GM19328 (cell line): ENCODE measurements around the gene INHA.

ENCODE experiments used
- ATAC-seq: cut with Tn5 transposase; IDR thresholded peaks from one replicate; pipeline ENCODE4 v1.9.1; 2021; ENCODE audit warnings: mild to moderate bottlenecking, moderate library complexity; ENCODE audit not compliant: unreplicated experiment

INHA gene, protein sequence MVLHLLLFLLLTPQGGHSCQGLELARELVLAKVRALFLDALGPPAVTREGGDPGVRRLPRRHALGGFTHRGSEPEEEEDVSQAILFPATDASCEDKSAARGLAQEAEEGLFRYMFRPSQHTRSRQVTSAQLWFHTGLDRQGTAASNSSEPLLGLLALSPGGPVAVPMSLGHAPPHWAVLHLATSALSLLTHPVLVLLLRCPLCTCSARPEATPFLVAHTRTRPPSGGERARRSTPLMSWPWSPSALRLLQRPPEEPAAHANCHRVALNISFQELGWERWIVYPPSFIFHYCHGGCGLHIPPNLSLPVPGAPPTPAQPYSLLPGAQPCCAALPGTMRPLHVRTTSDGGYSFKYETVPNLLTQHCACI

DNA sequence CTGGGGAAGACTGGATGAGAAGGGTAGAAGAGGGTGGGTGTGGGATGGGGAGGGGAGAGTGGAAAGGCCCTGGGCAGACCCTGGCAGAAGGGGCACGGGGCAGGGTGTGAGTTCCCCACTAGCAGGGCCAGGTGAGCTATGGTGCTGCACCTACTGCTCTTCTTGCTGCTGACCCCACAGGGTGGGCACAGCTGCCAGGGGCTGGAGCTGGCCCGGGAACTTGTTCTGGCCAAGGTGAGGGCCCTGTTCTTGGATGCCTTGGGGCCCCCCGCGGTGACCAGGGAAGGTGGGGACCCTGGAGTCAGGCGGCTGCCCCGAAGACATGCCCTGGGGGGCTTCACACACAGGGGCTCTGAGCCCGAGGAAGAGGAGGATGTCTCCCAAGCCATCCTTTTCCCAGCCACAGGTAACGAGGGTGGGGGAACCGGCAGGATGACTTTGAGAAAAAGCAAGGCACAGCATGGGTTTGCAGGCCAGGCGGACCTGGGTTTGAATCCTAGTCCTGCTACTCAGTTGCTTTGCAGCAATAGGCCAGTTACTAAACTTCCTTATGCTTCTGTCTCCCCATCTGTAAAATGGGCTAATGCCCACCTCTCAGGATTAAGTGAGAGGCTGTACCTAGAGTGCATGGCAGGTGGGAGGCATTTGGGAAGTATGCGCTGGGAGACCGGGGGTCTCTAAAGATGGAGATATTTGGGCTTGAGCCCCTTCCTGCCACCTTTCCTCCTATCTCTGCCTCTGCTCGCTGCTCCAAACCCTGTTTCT lies at the start of gene INHA:
Gene INHA, plus strand, starts transcription at position 74 of the 765 bp plus-strand sequence. Its CDS starts 65 bp downstream, at position 139.
- no peak for ATAC-seq

DNA sequence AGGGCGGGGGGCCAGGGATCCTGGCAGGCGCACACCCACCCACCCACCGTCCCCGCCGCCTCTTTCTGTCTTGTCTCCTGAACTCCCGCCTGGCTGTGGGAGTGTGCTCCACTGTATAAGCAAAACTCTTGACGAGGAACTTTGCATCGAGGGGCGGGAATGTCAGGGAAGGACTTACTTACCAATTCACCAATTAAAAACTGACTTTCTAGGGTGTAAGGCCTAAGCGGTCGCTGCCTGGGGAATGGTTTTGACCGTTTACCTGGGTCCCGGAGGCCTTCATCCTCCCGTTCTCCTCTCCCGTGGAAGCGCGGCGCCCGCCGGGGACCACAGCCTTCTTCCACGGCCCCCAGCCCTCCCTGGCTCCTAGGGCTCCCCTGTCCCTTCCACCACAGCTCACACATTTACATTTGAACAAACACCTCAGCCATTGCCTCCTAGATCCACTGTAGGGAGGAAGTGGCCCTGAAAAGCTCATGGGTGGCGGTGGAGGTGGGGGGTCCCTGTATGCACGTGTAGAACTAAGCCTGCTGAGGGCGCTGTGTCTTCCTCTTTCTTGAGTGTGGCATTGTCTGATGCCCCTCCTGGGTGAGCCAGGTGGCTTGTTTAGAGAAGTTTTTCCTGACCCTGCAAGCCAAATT lies 49.0 kb upstream of the INHA start:
- no peak for ATAC-seq

DNA sequence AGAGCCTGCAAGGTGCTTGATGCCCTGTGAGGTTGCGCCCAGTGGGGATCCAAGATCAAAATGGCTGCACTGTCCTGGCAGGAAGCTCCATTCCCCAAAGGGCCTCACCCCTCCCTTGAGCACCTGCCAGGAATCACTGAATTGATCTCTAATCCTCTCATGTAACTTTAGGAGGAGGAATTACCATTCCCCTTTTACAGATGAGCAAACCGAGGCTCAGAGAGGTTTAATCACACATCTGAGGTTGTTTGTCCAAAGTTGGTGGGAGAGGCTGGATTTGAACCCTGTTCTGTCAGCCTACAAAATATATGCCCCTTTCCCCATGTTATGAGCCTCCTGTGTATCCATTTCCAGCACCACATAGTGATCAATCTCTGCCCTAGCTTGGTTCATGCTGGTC lies 47.3 kb upstream of the INHA start:
- no peak for ATAC-seq

DNA sequence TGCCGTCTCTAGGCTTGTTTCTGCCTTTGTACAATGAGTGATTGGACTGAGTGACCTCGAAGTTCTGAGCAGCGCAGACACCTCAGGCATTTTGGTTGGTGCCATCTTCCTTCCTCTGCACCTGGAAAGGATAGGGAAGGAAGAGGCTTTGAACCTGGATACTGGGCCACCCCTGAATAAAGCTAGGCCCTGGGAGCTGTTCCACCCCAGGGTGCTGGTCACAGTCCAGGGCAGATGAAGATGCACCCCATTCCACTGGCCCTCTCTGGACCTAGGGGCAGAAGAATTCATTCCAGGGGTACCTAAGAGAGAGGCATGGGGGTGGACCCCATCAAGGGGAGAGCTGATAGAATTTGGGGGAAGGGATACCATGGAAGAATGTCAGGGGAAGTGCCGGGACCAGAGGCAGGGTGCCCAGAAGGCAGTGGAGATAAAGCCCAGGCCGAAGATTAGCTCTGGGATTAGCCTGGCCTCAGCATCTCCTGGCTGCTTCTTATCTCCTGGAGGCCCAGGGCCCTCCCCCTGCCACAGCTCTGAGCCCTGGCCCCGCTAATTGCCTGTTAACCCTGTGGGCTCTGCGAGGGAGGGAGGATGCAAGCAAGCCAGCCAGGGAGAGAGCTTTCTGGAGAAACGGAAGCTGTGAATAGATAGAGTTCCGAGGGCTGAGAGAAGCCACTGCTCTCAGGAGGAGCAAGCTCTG lies 46.4 kb upstream of the INHA start:
- ATAC-seq, result no peak

DNA sequence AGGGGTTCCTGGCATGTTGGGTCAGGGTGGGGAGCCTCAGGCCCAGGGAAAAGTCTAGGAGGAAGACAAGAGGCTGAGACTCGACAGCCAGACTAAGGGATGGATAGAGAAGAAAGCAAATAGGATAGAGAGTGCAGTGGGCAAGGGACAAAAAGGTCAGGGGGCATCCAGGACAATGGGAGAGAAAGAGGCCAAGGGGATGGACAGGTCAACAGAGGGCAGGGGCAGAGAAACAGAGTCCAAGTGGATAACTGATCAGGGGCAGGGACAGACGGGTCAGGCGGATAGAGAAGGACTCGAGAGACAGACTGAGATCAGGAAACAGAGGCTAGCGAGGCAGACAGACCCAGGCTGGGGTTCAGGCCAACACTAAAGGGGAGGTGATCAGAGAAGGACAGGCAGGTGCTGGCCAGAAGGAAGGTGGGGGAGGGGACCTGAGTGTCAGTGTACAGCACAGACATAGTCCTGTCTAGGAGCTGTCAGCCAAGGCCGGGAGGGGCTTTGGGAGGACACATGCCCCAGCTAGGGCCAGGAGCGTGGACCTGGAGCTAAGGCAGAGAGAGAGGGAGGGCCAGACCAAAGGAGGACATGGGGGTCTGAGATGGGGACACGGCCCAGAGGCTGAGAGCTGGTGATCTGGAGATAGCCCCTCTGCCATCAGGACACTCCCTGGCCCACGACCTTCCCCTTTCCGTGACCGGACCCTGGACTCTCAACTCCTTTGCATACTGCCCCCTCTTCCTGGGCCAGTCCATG lies 45.6 kb upstream of the INHA start:
- ATAC-seq, result no peak

DNA sequence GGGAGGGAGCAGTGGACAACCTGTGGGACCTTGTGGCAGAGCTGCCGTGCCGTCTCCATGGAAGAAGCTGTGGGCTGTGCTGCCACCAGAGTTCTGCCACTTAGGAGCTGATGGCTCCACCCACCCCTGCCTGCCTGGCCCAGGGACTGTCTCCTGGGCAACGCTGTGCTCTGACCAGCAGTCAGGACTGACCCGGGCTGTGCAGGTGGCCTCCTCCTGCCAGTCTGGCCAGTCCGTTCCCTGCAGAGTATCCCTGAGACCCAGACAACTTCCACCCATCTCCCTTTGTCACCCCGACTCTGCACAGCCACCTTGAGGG lies 45.1 kb upstream of the INHA start:
- no peak for ATAC-seq

DNA sequence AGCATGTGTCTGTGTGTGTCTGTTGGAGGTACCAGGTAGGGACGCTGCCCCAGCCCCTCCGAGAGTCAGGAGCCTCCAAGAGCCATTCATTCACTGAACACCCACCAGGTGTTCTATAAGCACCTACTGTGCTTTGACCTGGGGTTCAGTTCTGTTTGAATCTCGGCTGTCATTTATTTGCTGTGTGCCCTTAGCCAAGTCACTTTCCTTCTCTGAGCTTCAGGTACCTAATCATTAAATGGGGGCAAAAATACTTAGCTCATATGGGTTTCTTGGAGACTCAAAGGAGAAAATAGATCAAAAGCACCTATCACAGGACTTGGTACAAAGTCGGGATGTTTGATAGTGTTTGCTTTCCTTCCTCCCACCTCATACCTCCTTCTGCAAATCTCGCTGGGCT lies 44.6 kb upstream of the INHA start:
- no peak for ATAC-seq

DNA sequence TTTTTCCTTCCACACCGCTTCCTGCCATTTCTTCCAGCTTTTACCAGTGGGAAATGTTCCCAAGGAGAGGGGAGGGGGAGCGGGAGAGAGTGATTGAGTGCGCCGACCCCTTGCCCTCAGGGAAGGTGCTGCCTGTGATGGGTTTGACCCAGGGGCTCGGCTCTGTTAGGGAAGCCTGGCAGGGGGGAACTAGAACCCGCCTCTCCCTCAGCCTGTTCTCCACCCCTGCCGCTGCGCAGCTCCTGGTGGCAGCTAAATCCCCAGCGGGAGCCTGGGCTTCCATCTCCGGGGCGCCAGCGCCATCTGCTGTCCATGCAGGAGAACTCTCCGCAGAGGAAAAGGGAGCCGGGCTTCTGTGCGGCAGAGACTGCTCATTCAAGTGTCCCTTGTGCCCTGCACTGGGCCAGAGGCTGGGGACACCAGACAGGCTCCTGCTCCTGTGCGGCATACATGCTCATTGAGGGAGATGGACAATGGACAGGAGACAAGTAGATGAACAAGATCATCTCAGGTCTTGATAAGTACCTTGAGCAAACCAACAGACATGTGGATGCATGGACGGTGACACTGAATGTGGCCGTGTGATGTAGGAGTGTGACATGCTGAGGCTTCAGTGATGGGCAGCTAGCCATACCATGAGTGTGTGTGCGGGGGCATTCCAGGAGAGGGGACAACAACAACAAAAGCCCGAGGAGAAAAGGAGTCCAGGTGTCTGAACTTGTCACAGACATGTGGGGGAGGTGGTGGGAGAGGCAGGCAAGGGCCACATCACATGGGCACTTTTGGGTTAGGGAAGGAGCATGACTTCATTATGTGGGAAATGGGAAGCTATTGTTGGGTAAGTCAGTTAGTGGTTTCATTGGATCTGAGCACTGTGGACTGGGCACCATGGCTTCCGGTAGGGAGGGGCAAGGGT lies 41.8 kb upstream of the INHA start:
- peak; percentile 71 for ATAC-seq

DNA sequence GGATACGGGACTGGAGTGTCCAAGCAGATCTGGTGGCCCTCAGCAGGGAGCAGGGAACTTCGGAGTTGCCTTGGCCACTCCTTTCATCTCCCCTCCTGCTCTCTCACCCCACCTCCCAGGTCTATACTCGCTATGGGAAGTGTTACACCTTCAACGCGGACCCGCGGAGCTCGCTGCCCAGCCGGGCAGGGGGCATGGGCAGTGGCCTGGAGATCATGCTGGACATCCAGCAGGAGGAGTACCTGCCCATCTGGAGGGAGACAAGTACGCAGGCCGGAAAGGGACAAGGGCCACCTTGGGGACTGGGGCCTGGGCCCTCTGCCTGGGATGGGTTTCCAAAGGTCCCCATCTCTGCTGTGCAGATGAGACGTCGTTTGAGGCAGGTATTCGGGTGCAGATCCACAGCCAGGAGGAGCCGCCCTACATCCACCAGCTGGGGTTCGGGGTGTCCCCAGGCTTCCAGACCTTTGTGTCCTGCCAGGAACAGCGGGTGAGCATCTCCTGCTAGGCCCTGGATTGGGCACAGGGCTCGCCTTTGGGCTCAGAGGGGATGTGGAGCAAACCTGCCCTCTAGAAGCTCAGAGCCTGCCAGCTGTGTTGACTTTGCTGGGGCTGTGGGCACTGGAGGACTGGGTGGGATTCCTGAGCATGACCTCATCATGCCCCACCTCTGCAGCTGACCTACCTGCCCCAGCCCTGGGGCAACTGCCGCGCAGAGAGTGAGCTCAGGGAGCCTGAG lies 40.3 kb upstream of the INHA start:
- ATAC-seq, result no peak

DNA sequence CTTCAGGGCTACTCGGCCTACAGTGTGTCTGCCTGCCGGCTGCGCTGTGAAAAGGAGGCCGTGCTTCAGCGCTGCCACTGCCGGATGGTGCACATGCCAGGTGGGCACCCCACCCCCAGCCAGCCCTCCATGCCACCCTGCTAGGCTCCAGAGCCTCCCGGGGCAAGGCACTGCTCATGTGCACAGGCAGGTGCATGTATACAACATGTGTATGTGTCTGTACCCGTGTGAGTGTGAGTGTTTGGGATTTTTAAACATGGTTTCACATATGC lies 39.8 kb upstream of the INHA start:
- ATAC-seq, result no peak

DNA sequence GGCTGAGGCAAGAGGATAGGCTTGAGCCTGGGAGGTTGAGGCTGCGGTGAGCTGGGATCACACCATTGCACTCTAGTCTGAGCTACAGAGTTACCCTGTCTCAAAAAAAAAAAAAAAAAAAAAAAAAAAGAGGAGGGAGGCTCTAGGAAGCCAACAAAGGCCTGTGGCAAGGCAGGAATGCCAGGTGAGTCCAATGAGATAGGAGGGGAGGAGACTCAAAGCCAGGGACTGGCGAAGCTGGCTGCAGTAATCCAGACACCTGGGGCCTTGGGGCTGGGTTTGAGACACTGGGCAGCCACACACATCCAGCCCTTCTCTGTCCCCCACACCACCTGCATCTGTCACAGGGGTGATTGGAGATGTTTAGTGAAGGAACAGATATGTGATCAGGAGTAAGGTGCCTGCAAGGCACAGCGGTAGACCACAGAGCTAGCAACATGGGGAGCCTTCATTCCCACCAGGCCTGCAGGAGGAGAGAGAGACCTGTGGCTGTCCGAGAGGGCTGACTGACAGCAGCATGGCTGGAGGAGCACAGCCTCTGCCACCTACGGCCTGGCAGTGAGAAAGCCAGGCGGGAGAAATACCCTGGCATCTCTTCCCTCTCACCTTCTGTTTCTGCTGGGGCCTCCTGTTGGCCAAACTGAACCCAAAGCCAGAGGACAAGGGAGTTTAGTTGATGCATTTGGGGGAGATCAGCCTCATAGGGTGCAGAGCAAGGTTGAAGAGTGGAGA lies 38.0 kb upstream of the INHA start:
- ATAC-seq, result no peak

DNA sequence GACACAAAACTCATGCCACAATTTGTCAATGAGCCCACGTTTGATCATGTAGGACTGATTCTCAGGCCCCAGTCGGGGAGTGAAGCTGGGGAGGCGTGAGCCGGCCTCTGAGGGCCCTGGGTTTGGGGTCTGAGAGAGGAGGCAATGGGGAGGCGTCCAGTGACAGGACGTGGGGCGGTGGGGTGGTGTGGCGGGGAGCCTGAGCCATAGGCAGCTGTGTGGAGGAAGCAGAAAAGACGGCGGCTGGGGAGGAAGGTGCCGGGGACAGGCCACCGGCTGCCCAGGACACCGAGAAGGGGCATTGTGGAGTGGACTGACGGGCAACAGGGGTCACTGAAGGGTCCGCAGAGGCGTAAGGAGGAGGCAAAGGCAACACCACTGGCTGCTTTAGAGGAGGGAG lies 35.7 kb upstream of the INHA start:
- no peak for ATAC-seq

DNA sequence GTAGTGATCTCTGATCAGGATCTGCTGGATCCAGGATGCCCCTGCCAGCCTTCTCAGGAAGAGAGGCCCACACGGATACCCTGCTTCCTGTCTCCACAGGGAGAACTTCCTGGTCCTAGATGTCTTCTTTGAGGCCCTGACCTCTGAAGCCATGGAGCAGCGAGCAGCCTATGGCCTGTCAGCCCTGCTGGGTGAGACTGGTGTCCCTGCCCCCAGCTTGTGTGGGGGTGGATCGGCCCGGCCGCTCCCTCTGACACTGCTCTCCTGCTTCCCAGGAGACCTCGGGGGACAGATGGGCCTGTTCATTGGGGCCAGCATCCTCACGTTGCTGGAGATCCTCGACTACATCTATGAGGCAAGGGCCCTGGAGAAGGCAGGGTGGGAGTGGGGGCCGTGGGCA lies 35.1 kb upstream of the INHA start:
- ATAC-seq, result no peak

DNA sequence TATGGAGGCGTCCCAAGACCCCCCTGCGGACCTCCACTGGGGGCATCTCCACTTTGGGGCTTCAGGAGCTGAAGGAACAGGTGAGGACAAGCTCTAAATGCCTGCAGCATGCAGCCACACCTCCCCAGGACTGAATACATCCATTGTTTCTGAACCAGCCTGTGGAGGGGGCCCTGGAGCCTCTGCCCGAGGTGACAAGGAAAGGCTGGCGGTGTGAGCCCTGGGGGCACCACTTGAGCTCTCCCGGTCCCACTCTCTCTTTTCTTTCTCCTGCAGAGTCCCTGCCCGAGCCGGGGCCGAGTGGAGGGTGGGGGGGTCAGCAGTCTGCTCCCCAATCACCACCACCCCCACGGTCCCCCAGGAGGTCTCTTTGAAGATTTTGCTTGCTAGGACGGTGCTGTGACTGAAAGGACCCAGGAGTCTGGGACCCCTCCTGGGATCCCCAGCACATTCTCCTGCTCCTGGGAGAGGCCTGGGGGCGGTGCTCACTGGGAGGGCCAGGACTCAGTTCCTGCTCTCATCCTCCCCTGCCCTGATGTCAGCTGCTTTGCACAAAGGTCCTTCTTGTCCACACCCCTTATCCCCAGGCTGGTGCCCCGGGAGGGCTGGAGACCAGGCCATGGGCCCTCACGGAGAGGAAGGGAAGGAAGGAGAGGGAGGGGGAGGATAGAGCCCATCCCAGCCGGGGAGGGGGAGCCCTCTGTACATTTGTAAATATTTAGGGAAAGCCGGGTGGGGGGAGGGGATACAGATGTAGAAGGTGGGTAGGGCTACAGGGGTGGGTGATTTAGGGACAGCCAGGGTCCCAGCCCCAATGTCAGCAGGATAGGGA lies 34.2 kb upstream of the INHA start:
- no peak for ATAC-seq

DNA sequence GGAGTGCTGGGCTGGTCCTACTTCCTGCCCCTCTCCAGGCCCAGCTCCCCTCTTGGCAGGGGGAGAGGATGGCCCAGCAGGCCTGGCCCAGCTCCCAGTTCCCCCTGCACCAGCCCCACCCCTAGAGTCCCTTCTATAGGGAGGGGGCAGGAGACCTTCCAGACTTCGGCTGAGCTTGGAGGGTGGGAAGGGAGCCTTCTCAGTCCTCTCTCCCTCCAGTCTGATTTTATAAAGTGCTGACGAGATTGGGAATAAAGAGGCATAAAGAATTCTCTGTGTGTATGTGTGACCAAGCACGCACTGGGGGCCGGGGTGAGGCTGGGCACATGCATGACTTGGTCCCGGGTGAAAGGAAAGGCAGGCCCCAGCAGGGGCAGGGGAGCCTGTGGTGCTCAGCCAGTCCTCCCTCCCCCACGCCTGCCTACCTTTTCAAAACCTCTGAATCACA lies 33.6 kb upstream of the INHA start:
- ATAC-seq, result no peak

DNA sequence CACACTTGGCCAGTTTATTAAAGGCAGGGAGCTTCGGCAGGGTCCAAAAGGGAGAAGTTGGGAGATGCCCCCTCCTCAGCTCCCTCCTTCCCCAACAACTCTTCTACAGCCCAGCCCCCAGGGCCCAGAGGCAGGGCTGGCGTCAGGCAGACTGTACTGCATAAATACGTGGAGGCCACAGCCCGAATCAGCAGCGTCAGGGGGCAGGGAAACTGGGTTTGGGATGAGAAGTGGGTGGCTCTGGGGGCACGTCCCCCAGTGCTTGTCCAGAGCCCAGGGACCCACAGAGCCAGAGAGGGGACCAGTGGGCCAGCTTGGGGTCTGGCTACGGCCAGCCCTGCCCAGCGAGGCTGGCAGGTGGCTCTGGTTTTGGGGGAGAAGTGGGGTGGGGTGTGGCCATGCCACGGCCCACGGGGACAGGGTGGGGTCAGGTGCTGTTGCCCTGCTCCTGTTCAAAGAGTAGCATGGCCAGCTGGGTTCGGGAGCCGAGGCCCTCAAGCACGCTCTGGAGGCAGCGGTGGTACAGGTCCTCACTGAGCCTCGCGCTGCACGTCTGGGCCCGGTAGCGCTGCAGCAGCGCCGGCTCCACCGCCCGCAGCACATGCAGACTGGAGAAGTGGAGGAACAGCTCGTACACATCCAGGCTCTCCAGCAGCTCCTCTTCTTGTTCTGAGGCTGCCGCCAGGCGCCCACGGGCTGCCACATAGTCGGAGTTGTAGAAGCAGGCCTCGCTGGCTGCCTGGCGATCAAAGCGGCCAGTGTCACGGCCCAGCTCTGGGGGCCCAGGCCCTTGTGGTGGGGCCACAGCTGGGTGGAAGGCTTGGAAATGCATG lies 32.9 kb upstream of the INHA start:
- ATAC-seq, result no peak
